Gastroesophageal sphincter (tissue), 4 donors: ENCODE measurements around the gene ASB16. TPM values are rescaled to one million over a fixed set of nuclear protein-coding genes. Genes with fewer than 3 reads are reported as not detected.

Experiments
- ATAC-seq: fragments of 150-250 bp; one replicate; pipeline ENCODE4 v1.9.1; 2016; ENCODE audit warnings: mild to moderate bottlenecking, moderate library complexity
- H3K27ac ChIP-seq, 4 donors: fragments of 200-600 bp; sonication (generic) in 3 of 4; 1 replicate in 3 of 4; 2 replicates in 1 of 4; pipeline ENCODE4 v1.5.1; 2016 to 2019
- H3K27me3 ChIP-seq: fragments of 200-600 bp; sonication (generic); one replicate; pipeline ENCODE4 v1.5.1; 2019
- H3K36me3 ChIP-seq, 2 donors: fragments of 200-600 bp; sonication (generic); one replicate each; pipeline ENCODE4 v1.5.1; 2019; ENCODE audit warnings: control low read depth in 1 of 2
- H3K4me1 ChIP-seq, 3 donors: fragments of 200-600 bp; sonication (generic); 1 replicate in 2 of 3; 2 replicates in 1 of 3; pipeline ENCODE4 v1.5.1; 2016 to 2019; ENCODE audit warnings: control low read depth in 2 of 3
- H3K4me3 ChIP-seq, 2 donors: fragments of 200-600 bp; sonication (generic); one replicate each; pipeline ENCODE4 v1.5.1; 2019; ENCODE audit warnings: mild to moderate bottlenecking in 1 of 2, moderate library complexity in 1 of 2
- H3K9me3 ChIP-seq, 3 donors: fragments of 200-600 bp; sonication (generic); one replicate each; pipeline ENCODE4 v1.5.1; 2017 to 2019; ENCODE audit warnings: control low read depth in 2 of 3
- CTCF ChIP-seq, 4 experiments: fragments of 200-600 bp in 2 of 4; fragments of 450-650 bp in 2 of 4; sonication (generic) in 1 of 4; IDR thresholded peaks; one replicate each; pipeline ENCODE4 v1.5.1; 2017 to 2019; ENCODE audit warnings: antibody characterized with exemption in 4 of 4, mild to moderate bottlenecking in 2 of 4, moderate library complexity in 2 of 4
- EP300 ChIP-seq: sonication (generic); formaldehyde crosslinking; IDR thresholded peaks from one replicate; pipeline ENCODE4 v1.6.1; 2017; ENCODE audit warnings: antibody characterized with exemption, mild to moderate bottlenecking
- POLR2A ChIP-seq, 2 donors: fragments of 450-650 bp; IDR thresholded peaks; one replicate each; pipeline ENCODE4 v1.6.1; 2017; ENCODE audit warnings: antibody characterized with exemption in 2 of 2, mild to moderate bottlenecking in 2 of 2, moderate library complexity in 1 of 2
- POLR2AphosphoS5 ChIP-seq: sonication (generic); formaldehyde crosslinking; IDR thresholded peaks from one replicate; pipeline ENCODE4 v1.6.1; 2017; ENCODE audit warnings: antibody characterized with exemption
- WGBS, 2 donors: methylation state at CpG; one replicate each; pipeline ENCODE4 v1.1.5; 2018; ENCODE audit warnings: low coverage in 1 of 2; 5-methylcytosine and 5-hydroxymethylcytosine counted together
- total RNA-seq, 4 donors: library from RNA; depleted of rRNA; stranded (reverse); fragments of >200 nt; gene quantifications; one replicate each; pipeline ENCODE4 v1.1.0, GENCODE V29; 2016

Gene ASB16
- total RNA-seq, 4 donors from 2014 or later = 1.8 to 6.9 (median 3.9) TPM

- Histone ChIP-seq H3K9me3 (no peaks in the 10 kb centered on the region), H3K27ac (no peak overlapping the region), H3K36me3 (peaks cover 0 to 42% of the 10 kb centered on the region in 2 donors), H3K4me1 (peaks cover 3 to 37% (median 11%) of the 10 kb centered on the region in 3 donors), H3K4me3 (no peak overlapping the region), H3K27me3 (no peaks in the 10 kb centered on the region)
- TF ChIP-seq POLR2A (IDR thresholded peaks at IDR 0.05) = no peak
- no peak for TF ChIP-seq POLR2AphosphoS5
- no peak for TF ChIP-seq EP300
- peak in 1 of 4 experiments; percentile 16 for TF ChIP-seq CTCF (IDR thresholded peaks at IDR 0.05)
- WGBS, 2 donors = 33 to 41% methylated on average over 6 to 7 of the region's 13 CpGs
- no peak for ATAC-seq
Observed at GRCh38 chr17:44205962-44206824, 35.7 kb downstream of the ASB16 start.

- no peaks in the 10 kb centered on the region for H3K9me3 ChIP-seq
- no peak for ATAC-seq
- H3K4me1 ChIP-seq = peaks cover 3 to 43% (median 11%) of the 10 kb centered on the region in 3 donors
- 50 to 81% methylated on average over 2 to 3 of the region's 6 CpGs for WGBS, 2 donors
- H3K36me3 ChIP-seq = peaks cover 0 to 48% of the 10 kb centered on the region in 2 donors
- TF ChIP-seq CTCF (IDR thresholded peaks at IDR 0.05) (no peak), POLR2AphosphoS5 (no peak), POLR2A (IDR thresholded peaks at IDR 0.05) (no peak), EP300 (no peak)
- no peaks in the 10 kb centered on the region for H3K27me3 ChIP-seq
- H3K4me3 ChIP-seq = no peak overlapping the region
- no peak overlapping the region for H3K27ac ChIP-seq
Observed at GRCh38 chr17:44206825-44207155, 36.3 kb downstream of the ASB16 start.

GRCh38 chr17:44207319-44207718 is 36.8 kb downstream of the ASB16 start:
- no peaks in the 10 kb centered on the region for H3K9me3 ChIP-seq
- H3K27ac ChIP-seq = no peak overlapping the region
- no peak overlapping the region for H3K4me3 ChIP-seq
- H3K36me3 ChIP-seq = peaks cover 0 to 53% of the 10 kb centered on the region in 2 donors
- ATAC-seq = no peak
- 70 to 76% methylated on average over 9 to 16 of the region's 17 CpGs for WGBS, 2 donors
- no peaks in the 10 kb centered on the region for H3K27me3 ChIP-seq
- H3K4me1 ChIP-seq = peaks cover 3 to 48% (median 11%) of the 10 kb centered on the region in 3 donors
- TF ChIP-seq EP300 (no peak), CTCF (IDR thresholded peaks at IDR 0.05) (no peak), POLR2AphosphoS5 (no peak), POLR2A (IDR thresholded peaks at IDR 0.05) (no peak)

- WGBS, 2 donors = 33 to 86% methylated on average over 1 to 3 of the region's 5 CpGs
- no peaks in the 10 kb centered on the region for H3K9me3 ChIP-seq
- no peak for ATAC-seq
- H3K27ac ChIP-seq = no peak overlapping the region
- H3K36me3 ChIP-seq = peaks cover 0 to 54% of the 10 kb centered on the region in 2 donors
- H3K4me1 ChIP-seq = peaks cover 3 to 52% (median 14%) of the 10 kb centered on the region in 3 donors
- no peaks in the 10 kb centered on the region for H3K27me3 ChIP-seq
- TF ChIP-seq POLR2A (IDR thresholded peaks at IDR 0.05) = no peak
- TF ChIP-seq CTCF (IDR thresholded peaks at IDR 0.05) = no peak
- no peak for TF ChIP-seq POLR2AphosphoS5
- no peak for TF ChIP-seq EP300
- H3K4me3 ChIP-seq = no peak overlapping the region
Observed at GRCh38 chr17:44207743-44208142, 37.2 kb downstream of the ASB16 start.
